Activated CD8-positive, alpha-beta memory T cell treated with anti-CD3 and anti-CD28 coated beads for 48 hours (primary cell): ENCODE results near the gene MGME1.
"Not testable (repeated sequence)": the region's sequence is repeated elsewhere in the genome, so short reads cannot be mapped to it uniquely, and the experiment has no call there.

ENCODE experiments used
- DNase-seq, 3 experiments: peaks; one replicate each; pipeline ENCODE4 v3.0.0-alpha.2; 2020; ENCODE audit warnings: low read depth in 2 of 3, low spot score in 2 of 3

MGME1 gene

GRCh38 chr20:18018100-18018499 lies 49.3 kb downstream of the MGME1 start:
- DNase-seq, result no peak

- DNase-seq, result no peak
These were observed 50.2 kb downstream of the MGME1 start for GRCh38 chr20:18019068-18019467.

- DNase-seq, result no peak
These were observed 52.1 kb downstream of the MGME1 start for GRCh38 chr20:18020931-18021330.

- DNase-seq, result no peak
These were observed 55.8 kb downstream of the MGME1 start for GRCh38 chr20:18024606-18025127.

- DNase-seq, result not testable (repeated sequence)
These were observed 58.2 kb downstream of the MGME1 start for GRCh38 chr20:18027011-18027410.

GRCh38 chr20:18030020-18030419 lies 61.2 kb downstream of the MGME1 start:
- no peak for DNase-seq

- no peak for DNase-seq
These were observed 62.2 kb downstream of the MGME1 start for GRCh38 chr20:18031050-18031449.

GRCh38 chr20:18031888-18032509 lies 63.2 kb downstream of the MGME1 start:
- no peak for DNase-seq

- DNase-seq, result no peak
These were observed 64.4 kb downstream of the MGME1 start for GRCh38 chr20:18032977-18033892.

- no peak for DNase-seq
These were observed 65.2 kb downstream of the MGME1 start for GRCh38 chr20:18034039-18034438.

- no peak for DNase-seq
These were observed 70.2 kb downstream of the MGME1 start for GRCh38 chr20:18039063-18039462.
